HG02759 (cell line): ENCODE data around the gene MICALL2.

Experiments
- ATAC-seq: cut with Tn5 transposase; IDR thresholded peaks from one replicate; pipeline ENCODE4 v1.9.1; 2021; ENCODE audit warnings: mild to moderate bottlenecking, moderate library complexity; ENCODE audit not compliant: unreplicated experiment

Gene MICALL2

DNA sequence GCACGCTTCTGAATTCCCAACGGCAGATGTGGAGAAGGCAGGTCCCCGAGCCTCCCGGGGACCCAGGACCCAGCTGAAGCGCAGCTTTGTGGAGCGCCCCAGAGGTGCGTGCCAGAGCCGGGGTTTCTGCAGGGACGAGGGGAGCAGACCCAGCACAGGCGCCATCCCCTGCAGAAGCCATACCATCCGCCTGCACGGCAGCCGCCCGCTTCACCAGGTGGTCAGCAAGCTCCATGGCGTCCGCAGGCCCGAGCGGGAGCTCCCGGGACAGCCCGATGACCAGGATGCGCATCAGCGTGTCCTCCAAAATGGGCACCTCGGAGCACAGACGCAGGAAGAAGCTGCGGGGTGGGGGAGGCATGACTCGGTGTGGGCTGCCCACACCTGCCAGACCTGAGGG, 34.3 kb upstream of the MICALL2 start:
- no peak for ATAC-seq

GRCh38 chr7:1493129-1493528, 33.9 kb upstream of the MICALL2 start:
- no peak for ATAC-seq

GRCh38 chr7:1492640-1493039, 33.4 kb upstream of the MICALL2 start:
- ATAC-seq, result no peak

DNA sequence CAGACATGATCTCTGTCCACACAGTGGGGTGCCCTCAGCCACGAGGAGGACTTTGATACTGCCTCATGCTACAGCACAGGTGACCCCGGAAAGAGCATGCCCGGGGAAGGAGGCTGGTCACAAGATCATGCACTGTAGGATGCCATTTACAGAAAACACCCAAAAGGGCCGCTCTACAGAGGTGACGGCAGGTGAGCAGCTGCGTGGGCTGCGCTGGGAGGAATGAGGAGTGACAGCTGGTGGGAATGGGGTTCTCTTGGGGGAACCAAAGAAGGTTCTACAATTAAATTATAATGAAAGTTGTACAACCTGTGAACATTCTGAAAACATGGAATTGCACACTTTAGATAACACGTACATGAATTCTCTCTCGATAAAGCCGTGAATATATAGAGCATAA, 33.0 kb upstream of the MICALL2 start:
- no peak for ATAC-seq

DNA sequence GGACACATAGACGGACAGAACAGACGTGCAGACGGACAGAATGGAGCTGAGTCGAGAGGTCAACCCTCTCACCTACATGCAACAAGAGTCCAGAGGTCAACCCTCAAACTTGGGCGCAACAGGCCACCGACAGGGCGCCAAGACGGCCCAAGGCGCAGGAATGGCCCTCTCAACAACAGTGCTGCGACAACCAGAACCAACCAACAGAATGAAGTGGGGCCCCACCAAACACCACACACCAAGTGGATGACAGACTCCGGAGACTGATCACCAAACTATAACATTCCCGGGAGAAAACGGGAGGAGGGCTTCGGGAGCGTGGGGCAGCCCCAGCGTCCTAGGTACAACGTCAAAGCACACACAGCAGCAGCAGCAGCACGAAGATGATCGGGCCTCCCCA, 31.6 kb upstream of the MICALL2 start:
- no peak for ATAC-seq

DNA sequence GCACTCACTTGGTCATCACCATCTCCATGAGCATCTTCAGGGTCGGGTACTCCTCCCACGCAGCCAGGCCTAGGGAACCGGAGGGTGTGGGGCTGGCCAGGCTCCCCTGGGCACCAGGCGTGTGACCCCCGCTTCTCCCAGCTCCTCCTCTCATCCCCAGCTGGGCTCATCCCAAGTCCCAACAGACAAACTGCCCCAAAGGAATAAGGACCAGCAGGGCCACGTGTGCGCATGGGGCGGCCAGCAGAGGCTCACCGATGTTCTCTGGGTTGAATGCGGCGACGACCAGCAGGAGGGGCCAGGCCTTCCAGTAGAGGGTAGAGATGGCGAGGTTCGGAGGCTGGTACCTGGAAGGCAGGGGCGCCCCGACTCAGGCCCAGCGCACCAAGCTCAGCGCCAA, 30.1 kb upstream of the MICALL2 start:
- no peak for ATAC-seq

DNA sequence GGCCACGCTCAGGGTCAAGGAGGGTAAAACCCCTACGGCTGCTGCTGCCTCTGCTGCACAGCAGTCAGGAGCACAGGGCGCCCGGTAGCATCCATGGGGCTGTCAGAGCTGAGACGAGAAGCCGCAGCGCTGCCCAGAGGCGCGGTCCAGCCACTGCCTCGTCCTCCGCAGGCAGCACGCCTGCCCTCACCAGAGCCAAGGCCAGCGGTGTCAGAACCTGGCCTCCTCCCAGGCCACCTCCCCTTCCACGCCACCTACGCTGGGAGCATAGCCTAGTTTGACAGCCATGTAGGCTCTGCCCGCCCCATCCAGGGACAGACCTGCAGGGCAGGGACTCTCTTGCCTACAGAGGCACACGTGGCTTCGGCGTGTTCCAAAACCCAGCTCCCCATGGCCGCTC, 28.7 kb upstream of the MICALL2 start:
- no peak for ATAC-seq

GRCh38 chr7:1487466-1487865, 28.2 kb upstream of the MICALL2 start:
- ATAC-seq, result no peak

DNA sequence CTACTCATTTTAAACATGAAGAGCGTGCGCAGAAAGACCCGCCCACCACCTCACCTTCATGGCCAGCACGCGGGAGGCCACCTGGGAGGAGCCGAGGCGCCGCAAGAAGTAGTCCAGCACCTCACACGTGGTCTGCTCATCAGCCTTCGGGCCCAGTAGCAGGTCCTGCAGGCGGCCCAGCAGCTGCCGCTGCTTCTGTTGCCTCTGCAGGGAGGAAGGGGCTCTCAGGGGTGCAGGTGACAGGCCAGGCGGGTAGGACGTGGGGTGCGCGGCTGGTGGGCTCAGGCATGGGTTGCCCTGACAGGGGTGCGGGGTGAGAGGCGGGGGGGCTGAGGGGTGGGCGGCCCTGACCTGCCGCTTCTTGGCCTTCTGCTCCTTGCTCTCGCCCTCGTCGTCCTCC, 27.3 kb upstream of the MICALL2 start:
- ATAC-seq, result no peak

DNA sequence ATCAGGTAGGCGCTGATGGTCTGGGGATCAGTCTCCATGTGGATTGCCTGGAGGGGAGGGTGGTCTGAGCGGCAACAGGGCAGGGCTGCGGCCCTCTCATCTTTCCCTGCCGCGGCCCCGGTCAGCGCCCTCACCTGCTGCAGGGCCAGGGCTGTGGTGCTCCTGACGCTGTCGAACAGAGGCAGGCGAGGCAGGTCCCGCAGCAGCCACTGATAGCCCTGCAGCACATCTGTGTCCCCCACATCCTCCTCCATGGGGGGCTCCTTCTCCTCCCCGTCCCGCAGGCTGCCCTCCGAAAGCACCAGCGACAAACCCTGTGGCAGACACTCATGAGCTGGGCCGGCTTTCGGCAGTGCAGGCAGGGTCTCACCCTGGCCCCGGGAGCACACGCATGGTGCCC, 25.9 kb upstream of the MICALL2 start:
- ATAC-seq, result no peak

DNA sequence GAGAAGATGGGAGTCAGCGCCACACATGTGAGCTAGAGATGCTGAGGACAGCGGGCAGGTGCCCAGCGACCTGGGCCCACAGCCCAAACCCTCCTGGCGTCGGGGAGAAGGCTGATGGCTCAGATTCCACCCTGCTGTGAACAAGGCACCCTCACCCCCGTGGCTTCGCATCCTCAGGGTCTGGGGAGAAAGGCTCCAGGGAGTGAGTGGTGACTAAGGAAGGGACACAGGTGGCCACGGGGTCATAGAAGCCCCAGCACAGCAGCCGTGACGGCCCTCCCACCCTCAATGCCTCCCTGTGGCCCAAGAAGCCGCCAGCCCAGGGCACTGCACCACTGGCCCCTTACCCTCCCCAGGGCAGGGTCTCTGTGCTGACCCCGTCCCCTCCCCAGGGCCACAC, 25.3 kb upstream of the MICALL2 start:
- ATAC-seq, result no peak

GRCh38 chr7:1483536-1484505, 24.6 kb upstream of the MICALL2 start:
- ATAC-seq, result no peak

DNA sequence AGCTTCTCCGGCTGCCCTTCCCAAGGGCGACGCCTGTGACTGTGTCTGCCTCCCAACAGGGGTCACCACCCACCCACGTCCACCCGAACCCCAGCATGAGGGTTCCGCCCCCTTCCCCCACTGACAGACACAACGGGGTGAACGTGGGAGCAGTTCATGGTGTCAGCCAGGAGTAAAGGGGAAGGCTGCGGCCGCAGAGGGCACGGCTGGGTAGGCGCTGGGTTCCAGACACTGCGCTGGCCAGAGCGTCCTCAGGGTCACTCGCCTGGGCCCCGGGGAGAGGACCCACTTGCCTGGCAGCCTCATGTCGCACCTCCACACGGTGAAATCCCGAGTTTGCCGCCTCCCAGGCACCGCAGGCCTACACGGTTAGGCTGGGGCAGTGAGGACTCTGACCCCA, 23.8 kb upstream of the MICALL2 start:
- no peak for ATAC-seq

DNA sequence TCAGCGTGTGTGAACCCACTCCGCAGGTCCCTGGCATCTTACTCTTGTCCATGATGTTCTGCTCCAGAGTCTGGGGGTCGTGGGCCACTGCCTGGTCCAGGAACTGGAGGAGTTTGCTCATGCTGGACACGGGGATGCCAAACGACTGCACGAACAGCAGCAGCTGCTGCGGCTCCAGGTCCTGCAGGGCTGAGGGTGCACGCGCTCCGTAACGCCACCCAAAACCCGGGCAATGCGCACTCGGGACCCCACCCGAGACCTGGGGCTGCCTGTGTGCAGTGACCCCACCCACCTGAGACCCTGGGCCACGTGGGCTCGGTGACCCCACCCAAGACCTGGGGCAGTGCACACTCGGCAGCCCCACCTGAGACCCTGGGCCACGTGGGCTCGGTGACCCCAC, 22.0 kb upstream of the MICALL2 start:
- no peak for ATAC-seq

GRCh38 chr7:1480670-1481069, 21.4 kb upstream of the MICALL2 start:
- ATAC-seq, result no peak

DNA sequence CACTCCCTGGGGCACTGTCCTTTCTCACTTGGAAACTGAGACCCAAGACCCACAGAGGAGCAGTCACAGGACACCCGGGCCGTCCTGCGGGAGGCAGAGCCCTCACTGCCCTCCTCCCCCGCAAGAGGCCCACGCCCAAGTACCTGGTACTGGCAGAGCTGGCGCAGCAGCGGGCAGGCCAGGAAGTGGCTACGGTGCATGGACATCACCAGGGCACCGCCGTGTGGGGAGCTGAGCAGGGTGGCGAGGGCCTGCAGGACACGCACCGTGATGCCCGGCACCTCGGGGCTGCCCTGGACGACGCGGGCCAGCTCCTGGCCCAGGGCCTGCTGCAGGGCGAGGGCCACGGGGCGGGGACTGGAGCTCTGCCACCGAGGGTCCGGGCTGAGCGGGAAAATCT, 20.0 kb upstream of the MICALL2 start:
- no peak for ATAC-seq

- ATAC-seq, result no peak
Measured at GRCh38 chr7:1478480-1478879, 19.2 kb upstream of the MICALL2 start.

DNA sequence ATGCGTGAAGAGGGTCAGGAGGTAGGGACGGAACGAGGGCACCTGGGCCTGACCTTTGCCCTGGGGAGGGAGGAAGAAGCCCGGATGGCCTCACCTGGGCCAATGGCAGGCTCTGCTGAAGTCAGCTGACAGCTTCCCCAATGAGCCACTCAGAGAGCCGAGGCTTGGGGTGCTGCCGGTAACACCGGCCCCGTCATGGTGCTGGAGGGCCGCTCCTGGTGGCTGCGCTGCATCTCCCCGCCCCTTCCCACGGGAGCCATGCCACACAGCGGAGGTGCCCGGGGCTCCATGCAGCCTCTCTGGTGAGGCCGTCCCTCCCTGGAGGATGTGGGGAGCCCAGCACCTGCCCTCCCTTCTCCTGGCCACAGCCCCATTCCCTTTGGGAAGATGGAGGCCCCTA, 17.6 kb upstream of the MICALL2 start:
- ATAC-seq, result no peak

DNA sequence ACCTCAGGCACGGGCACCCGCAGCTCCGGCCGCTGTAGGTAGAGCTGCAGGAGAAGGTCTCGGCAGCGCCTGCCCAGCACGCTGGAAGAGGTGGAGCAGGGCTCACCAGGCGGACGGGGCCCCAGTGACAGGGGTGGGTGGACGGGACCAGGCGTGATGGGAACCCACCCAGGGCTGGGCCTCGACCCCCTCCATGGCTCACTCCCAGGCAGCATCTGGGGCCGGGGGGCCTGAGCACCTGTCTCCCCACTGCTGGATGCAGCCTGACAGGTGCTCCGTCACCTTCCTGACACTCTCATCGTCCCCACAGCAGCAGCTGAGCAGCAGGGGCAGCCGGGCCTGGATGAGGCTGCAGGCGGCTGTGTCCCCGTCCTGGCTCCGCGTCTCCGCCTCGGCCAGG, 16.7 kb upstream of the MICALL2 start:
- ATAC-seq, result no peak

GRCh38 chr7:1475393-1475792, 16.1 kb upstream of the MICALL2 start:
- ATAC-seq, result no peak

DNA sequence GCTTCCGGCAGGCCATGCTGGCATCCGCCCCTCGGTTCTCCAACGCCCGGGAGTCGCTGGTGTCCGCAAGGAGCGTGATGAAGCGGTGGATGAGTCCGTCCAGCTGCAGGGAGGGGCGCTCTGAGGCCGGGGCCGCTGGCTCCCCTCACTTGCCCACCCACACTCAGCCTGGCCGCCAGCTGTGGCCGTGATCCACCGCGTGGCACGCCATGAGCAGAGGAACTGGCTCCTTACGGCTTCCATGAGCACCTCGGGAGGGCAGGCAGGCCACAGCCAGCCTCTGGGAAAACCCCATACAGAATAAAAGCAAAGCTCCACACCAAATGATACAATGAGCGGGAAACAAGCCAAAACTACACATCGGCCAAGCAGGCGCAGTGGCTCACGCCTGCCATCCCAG, 15.5 kb upstream of the MICALL2 start:
- no peak for ATAC-seq

DNA sequence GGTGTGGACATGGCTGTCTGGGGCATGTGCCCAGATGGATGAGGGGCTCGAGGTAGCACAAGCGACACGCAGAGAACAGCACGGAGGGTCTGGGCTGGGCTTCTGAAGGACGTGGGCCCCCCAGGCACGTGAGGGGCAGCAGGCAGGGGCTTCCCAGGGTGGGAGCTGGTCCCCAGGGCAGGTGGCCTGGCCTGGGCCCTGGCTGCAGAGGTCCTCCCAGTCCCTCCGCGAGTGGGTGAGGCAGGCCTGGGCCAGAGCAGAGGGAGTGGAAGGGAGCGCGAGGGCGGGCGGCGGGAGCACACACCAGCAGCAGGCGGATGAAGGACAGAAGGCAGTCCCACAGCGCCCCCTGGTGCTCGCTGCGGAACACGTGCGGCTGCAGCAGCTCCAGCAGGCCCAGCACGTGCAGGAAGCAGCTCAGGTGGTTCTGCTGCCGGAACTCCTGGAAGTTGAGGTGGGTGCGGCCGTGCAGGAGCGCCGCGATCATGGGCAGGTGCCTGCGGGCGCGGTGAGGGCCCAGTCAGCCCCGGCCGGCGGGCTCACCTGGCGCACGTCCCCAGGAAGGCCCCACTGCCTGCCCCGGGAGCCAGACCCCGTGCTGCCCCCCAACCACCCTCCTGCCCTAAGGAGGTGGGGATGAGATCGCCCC, 14.7 kb upstream of the MICALL2 start:
- ATAC-seq, result no peak
